Fibroblast of lung (primary cell): ENCODE results near the gene PROB1. TPM values are rescaled to one million over a fixed set of nuclear protein-coding genes. Genes with fewer than 3 reads are reported as not detected.

Experiments used
- DNase-seq, 2 donors: peaks; one replicate each; pipeline versions ENCODE4 v3.0.0 to v3.0.0-alpha.2; 2010; ENCODE audit warnings: low read depth in 2 of 2
- H2AFZ ChIP-seq: 2 replicates; pipeline ENCODE4 v1.5.1; 2012; ENCODE audit warnings: low read length, control low read depth, inconsistent platforms
- H3K27ac ChIP-seq: 2 replicates; pipeline ENCODE4 v1.5.1; 2011; ENCODE audit warnings: low read length, control low read depth; ENCODE audit not compliant: insufficient read depth
- H3K27me3 ChIP-seq: 2 replicates; pipeline ENCODE4 v1.5.1; 2011; ENCODE audit warnings: mild to moderate bottlenecking, low read length; ENCODE audit not compliant: control insufficient read depth, insufficient read depth
- H3K36me3 ChIP-seq: 2 replicates; pipeline ENCODE4 v1.5.1; 2011; ENCODE audit warnings: low read length; ENCODE audit not compliant: control insufficient read depth, insufficient read depth
- H3K4me1 ChIP-seq: 2 replicates; pipeline ENCODE4 v1.5.1; 2011; ENCODE audit warnings: low read length; ENCODE audit not compliant: control insufficient read depth, insufficient read depth; ENCODE audit errors: extremely low read depth
- H3K4me2 ChIP-seq: 2 replicates; pipeline ENCODE4 v1.5.1; 2011; ENCODE audit warnings: low read length, control low read depth; ENCODE audit not compliant: insufficient read depth; ENCODE audit errors: extremely low read depth
- H3K4me3 ChIP-seq, 4 experiments: fragments of 200-600 bp in 1 of 4; sonication (generic) in 1 of 4; replicated peaks in 1 of 4; 2 replicates each; pipeline ENCODE4 v1.5.1; 2011 to 2016; ENCODE audit warnings: low read length in 4 of 4, low read depth in 3 of 4, mild to moderate bottlenecking in 3 of 4, control low read depth in 2 of 4, inconsistent platforms in 1 of 4, mixed read lengths in 1 of 4; ENCODE audit not compliant: insufficient read depth in 1 of 4; ENCODE audit errors: control extremely low read depth in 1 of 4
- H3K79me2 ChIP-seq: 2 replicates; pipeline ENCODE4 v1.5.1; 2012; ENCODE audit warnings: mild to moderate bottlenecking, low read length, inconsistent platforms; ENCODE audit not compliant: control insufficient read depth, insufficient read depth
- H3K9ac ChIP-seq: 2 replicates; pipeline ENCODE4 v1.5.1; 2011; ENCODE audit warnings: mild to moderate bottlenecking, low read length, control low read depth; ENCODE audit not compliant: insufficient read depth
- H3K9me3 ChIP-seq: 2 replicates; pipeline ENCODE4 v1.5.1; 2012; ENCODE audit warnings: low read depth, low read length; ENCODE audit not compliant: control insufficient read depth, insufficient read depth
- H4K20me1 ChIP-seq: 2 replicates; pipeline ENCODE4 v1.5.1; 2011; ENCODE audit warnings: low read length; ENCODE audit not compliant: control insufficient read depth, insufficient read depth; ENCODE audit errors: extremely low read depth
- EZH2 ChIP-seq: IDR thresholded peaks from 2 replicates; pipeline ENCODE4 v1.5.1; 2012; ENCODE audit warnings: low read length, control low read depth, mild to moderate bottlenecking; ENCODE audit errors: missing control alignments
- polyA plus RNA-seq, 2 donors: library from polyadenylated mRNA; depleted of rRNA in 1 of 2; stranded (reverse) in 1 of 2; unstranded in 1 of 2; fragments of >200 nt; gene quantifications; 2 replicates each; pipeline ENCODE4 v1.2.1, GENCODE V29; 2011 to 2012; ENCODE audit warnings: missing spikeins in 1 of 2
- total RNA-seq: library from RNA; depleted of rRNA; stranded (reverse); fragments of >200 nt; gene quantifications from 2 replicates; pipeline ENCODE4 v1.2.1, GENCODE V29; 2014
- TF ChIP-seq, protein P1 (sequence below), 2 donors: IDR thresholded peaks in 1 of 2; conservative IDR thresholded peaks in 1 of 2; 1 replicate in 1 of 2; 2 replicates in 1 of 2; pipeline ENCODE4 v1.5.1; 2011 to 2012; ENCODE audit warnings: low read length in 2 of 2, control low read depth in 1 of 2, inconsistent platforms in 1 of 2, low read depth in 1 of 2, mild to moderate bottlenecking in 1 of 2

PROB1 gene
- total and polyA plus RNA-seq, 2 donors (not counting 1 experiment from before 2014, with no cell fraction given) = 0.34 to 1.5 TPM

GRCh38 chr5:139397921-139398320, 3.0 kb upstream of the PROB1 start:
- peaks cover 11% of the 10 kb centered on the region for H3K27me3 ChIP-seq
- TF ChIP-seq, protein P1, sequence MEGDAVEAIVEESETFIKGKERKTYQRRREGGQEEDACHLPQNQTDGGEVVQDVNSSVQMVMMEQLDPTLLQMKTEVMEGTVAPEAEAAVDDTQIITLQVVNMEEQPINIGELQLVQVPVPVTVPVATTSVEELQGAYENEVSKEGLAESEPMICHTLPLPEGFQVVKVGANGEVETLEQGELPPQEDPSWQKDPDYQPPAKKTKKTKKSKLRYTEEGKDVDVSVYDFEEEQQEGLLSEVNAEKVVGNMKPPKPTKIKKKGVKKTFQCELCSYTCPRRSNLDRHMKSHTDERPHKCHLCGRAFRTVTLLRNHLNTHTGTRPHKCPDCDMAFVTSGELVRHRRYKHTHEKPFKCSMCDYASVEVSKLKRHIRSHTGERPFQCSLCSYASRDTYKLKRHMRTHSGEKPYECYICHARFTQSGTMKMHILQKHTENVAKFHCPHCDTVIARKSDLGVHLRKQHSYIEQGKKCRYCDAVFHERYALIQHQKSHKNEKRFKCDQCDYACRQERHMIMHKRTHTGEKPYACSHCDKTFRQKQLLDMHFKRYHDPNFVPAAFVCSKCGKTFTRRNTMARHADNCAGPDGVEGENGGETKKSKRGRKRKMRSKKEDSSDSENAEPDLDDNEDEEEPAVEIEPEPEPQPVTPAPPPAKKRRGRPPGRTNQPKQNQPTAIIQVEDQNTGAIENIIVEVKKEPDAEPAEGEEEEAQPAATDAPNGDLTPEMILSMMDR (conservative IDR thresholded peaks at IDR 0.05 in 1 of 2, IDR thresholded peaks at IDR 0.05 in 1 of 2; ENCODE audit: low read depth in 1 of 2, low read length in 2 of 2) = no peak
- no peak for TF ChIP-seq EZH2
- no peaks in the 10 kb centered on the region for H3K9me3 ChIP-seq
- no peaks in the 10 kb centered on the region for H3K36me3 ChIP-seq
- H3K9ac ChIP-seq = no peak overlapping the region
- H2AFZ ChIP-seq = no peak overlapping the region
- peak in 1 of 2 donors; percentile 51 for DNase-seq
- H3K4me1 ChIP-seq = peaks cover 8% of the 10 kb centered on the region
- H4K20me1 ChIP-seq = no peaks in the 10 kb centered on the region
- no peak overlapping the region for H3K4me3 ChIP-seq
- no peaks in the 10 kb centered on the region for H3K79me2 ChIP-seq
- no peak overlapping the region for H3K27ac ChIP-seq
- H3K4me2 ChIP-seq = no peak overlapping the region

DNA sequence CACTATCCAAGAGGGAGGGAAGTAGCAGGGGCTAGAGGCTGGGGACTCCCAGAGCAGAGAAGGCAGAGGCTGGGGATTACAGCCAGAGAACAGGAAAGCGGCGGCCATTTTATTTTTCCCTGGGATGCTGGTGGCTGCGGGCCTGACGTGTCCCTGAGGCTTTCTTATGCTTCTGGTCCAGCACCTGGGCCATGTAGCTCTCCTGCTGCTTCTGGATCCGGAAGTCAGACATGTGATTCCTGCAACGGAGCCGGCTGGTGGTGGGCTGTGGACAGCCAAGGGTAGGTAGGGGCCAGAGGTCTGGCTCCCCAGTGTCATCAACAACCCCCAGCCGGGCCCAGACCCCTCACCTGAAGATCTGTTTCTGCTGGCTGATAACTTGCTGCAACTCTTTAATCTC, 1.8 kb upstream of the PROB1 start:
- Histone ChIP-seq H3K9ac (no peak overlapping the region), H3K9me3 (no peaks in the 10 kb centered on the region), H2AFZ (no peak overlapping the region), H3K36me3 (no peaks in the 10 kb centered on the region), H3K79me2 (no peaks in the 10 kb centered on the region), H3K4me2 (no peak overlapping the region), H3K27ac (no peak overlapping the region), H3K4me1 (peaks cover 8% of the 10 kb centered on the region), H3K27me3 (peaks cover 11% of the 10 kb centered on the region), H3K4me3 (no peak overlapping the region), H4K20me1 (no peaks in the 10 kb centered on the region)
- no peak for TF ChIP-seq EZH2
- TF ChIP-seq, protein P1 (conservative IDR thresholded peaks at IDR 0.05 in 1 of 2, IDR thresholded peaks at IDR 0.05 in 1 of 2; ENCODE audit: low read depth in 1 of 2, low read length in 2 of 2) = no peak
- DNase-seq = no peak

GRCh38 chr5:139395844-139396640, 1.1 kb upstream of the PROB1 start:
- no peaks in the 10 kb centered on the region for H4K20me1 ChIP-seq
- H3K9ac ChIP-seq = no peak overlapping the region
- peaks cover 8% of the 10 kb centered on the region for H3K4me1 ChIP-seq
- DNase-seq = no peak
- no peak overlapping the region for H3K4me3 ChIP-seq
- H3K9me3 ChIP-seq = no peaks in the 10 kb centered on the region
- no peak overlapping the region for H2AFZ ChIP-seq
- no peak for TF ChIP-seq EZH2
- no peak overlapping the region for H3K4me2 ChIP-seq
- no peaks in the 10 kb centered on the region for H3K36me3 ChIP-seq
- H3K79me2 ChIP-seq = no peaks in the 10 kb centered on the region
- H3K27ac ChIP-seq = no peak overlapping the region
- peaks cover 11% of the 10 kb centered on the region for H3K27me3 ChIP-seq
